ENCODE measurements around the gene RIPPLY2. TPM values are rescaled to one million over a fixed set of nuclear protein-coding genes. Genes with fewer than 3 reads are reported as not detected.

The RIPPLY2 gene
- total RNA-seq, 1 donor from 2014 or later, result 4.9 TPM

- Mint-ChIP-seq H3K9me3 (ENCODE audit: unreplicated experiment) (peaks cover 2% of the 10 kb centered on the region), H3K27me3 (ENCODE audit: unreplicated experiment) (peaks cover 3% of the 10 kb centered on the region), H3K36me3 (ENCODE audit: unreplicated experiment) (no peaks in the 10 kb centered on the region), H3K27ac (ENCODE audit: unreplicated experiment) (peak within 1 kb of the TSS; percentile 40), H3K4me3 (ENCODE audit: unreplicated experiment) (peak within 1 kb of the TSS; percentile 95), H3K4me1 (ENCODE audit: low read depth, unreplicated experiment) (peaks cover 4% of the 10 kb centered on the region)
- peak; percentile 95 for DNase-seq
- TF ChIP-seq, protein P1, sequence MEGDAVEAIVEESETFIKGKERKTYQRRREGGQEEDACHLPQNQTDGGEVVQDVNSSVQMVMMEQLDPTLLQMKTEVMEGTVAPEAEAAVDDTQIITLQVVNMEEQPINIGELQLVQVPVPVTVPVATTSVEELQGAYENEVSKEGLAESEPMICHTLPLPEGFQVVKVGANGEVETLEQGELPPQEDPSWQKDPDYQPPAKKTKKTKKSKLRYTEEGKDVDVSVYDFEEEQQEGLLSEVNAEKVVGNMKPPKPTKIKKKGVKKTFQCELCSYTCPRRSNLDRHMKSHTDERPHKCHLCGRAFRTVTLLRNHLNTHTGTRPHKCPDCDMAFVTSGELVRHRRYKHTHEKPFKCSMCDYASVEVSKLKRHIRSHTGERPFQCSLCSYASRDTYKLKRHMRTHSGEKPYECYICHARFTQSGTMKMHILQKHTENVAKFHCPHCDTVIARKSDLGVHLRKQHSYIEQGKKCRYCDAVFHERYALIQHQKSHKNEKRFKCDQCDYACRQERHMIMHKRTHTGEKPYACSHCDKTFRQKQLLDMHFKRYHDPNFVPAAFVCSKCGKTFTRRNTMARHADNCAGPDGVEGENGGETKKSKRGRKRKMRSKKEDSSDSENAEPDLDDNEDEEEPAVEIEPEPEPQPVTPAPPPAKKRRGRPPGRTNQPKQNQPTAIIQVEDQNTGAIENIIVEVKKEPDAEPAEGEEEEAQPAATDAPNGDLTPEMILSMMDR (IDR thresholded peaks at IDR 0.05; ENCODE audit: partially characterized antibody, unreplicated experiment), result peak; percentile 28
These were observed 6.5 kb downstream of the RIPPLY2 start, which contains the start of gene CYB5R4 for GRCh38 chr6:83859410-83860358. Gene CYB5R4 (plus strand): TSS chr6:83859689. CDS start chr6:83859783, 94 bp downstream.

- no peaks in the 10 kb centered on the region for H3K36me3 Mint-ChIP-seq (ENCODE audit: unreplicated experiment)
- no peak overlapping the region for H3K27ac Mint-ChIP-seq (ENCODE audit: unreplicated experiment)
- H3K9me3 Mint-ChIP-seq (ENCODE audit: unreplicated experiment), result peaks cover 2% of the 10 kb centered on the region
- no peak for DNase-seq
- peak overlapping the region; percentile 95 for H3K4me3 Mint-ChIP-seq (ENCODE audit: unreplicated experiment)
- TF ChIP-seq, protein P1 (IDR thresholded peaks at IDR 0.05; ENCODE audit: partially characterized antibody, unreplicated experiment), result no peak
- peaks cover 4% of the 10 kb centered on the region for H3K4me1 Mint-ChIP-seq (ENCODE audit: low read depth, unreplicated experiment)
- peaks cover 3% of the 10 kb centered on the region for H3K27me3 Mint-ChIP-seq (ENCODE audit: unreplicated experiment)
These were observed 7.2 kb downstream of the RIPPLY2 start for GRCh38 chr6:83860359-83860755.

GRCh38 chr6:83860782-83861495 is 7.8 kb downstream of the RIPPLY2 start:
- peaks cover 3% of the 10 kb centered on the region for H3K27me3 Mint-ChIP-seq (ENCODE audit: unreplicated experiment)
- TF ChIP-seq, protein P1 (IDR thresholded peaks at IDR 0.05; ENCODE audit: partially characterized antibody, unreplicated experiment), result no peak
- no peak overlapping the region for H3K27ac Mint-ChIP-seq (ENCODE audit: unreplicated experiment)
- no peaks in the 10 kb centered on the region for H3K36me3 Mint-ChIP-seq (ENCODE audit: unreplicated experiment)
- H3K4me1 Mint-ChIP-seq (ENCODE audit: low read depth, unreplicated experiment), result peaks cover 4% of the 10 kb centered on the region
- H3K4me3 Mint-ChIP-seq (ENCODE audit: unreplicated experiment), result peak overlapping the region; percentile 95
- DNase-seq, result no peak
- H3K9me3 Mint-ChIP-seq (ENCODE audit: unreplicated experiment), result peaks cover 2% of the 10 kb centered on the region

- Mint-ChIP-seq H3K27ac (ENCODE audit: unreplicated experiment) (no peak overlapping the region), H3K4me1 (ENCODE audit: low read depth, unreplicated experiment) (peaks cover 4% of the 10 kb centered on the region), H3K9me3 (ENCODE audit: unreplicated experiment) (peaks cover 4% of the 10 kb centered on the region), H3K4me3 (ENCODE audit: unreplicated experiment) (no peak overlapping the region), H3K27me3 (ENCODE audit: unreplicated experiment) (peaks cover 3% of the 10 kb centered on the region), H3K36me3 (ENCODE audit: unreplicated experiment) (peaks cover 12% of the 10 kb centered on the region)
- no peak for DNase-seq
- TF ChIP-seq, protein P1 (IDR thresholded peaks at IDR 0.05; ENCODE audit: partially characterized antibody, unreplicated experiment), result no peak
These were observed 9.8 kb downstream of the RIPPLY2 start for GRCh38 chr6:83862776-83863471.

All from glutamatergic neuron (in vitro differentiated cells).